DMS79 (cell line): ENCODE data around the gene TMEM8B.
A peak's percentile ranks its signal among the peaks of the same experiment; 100 is the strongest.

Experiments used
- DNase-seq: peaks from one replicate; lab custom pipeline; 2025; lab: John Stamatoyannopoulos, UW

Gene TMEM8B

GRCh38 chr9:35829084-35829763 is at the start of gene TMEM8B:
TMEM8B (plus strand) TSS chr9:35829228; CDS start chr9:35829448, 220 bp downstream.
- peak; percentile 84 for DNase-seq

- DNase-seq = no peak
Observed at GRCh38 chr9:35781066-35781465, 48.0 kb upstream of the TMEM8B start.

GRCh38 chr9:35783418-35783817 is 45.6 kb upstream of the TMEM8B start:
- DNase-seq = no peak

GRCh38 chr9:35789541-35789940 is 39.5 kb upstream of the TMEM8B start:
- DNase-seq = no peak

- DNase-seq = no peak
Observed at GRCh38 chr9:35790025-35790384, 39.0 kb upstream of the TMEM8B start.

- peak; percentile 65 for DNase-seq
Observed at GRCh38 chr9:35790385-35791296, 38.4 kb upstream of the TMEM8B start.

- DNase-seq = no peak
Observed at GRCh38 chr9:35791297-35791921, 37.6 kb upstream of the TMEM8B start, which contains the start of gene NPR2. NPR2 (plus strand) TSS chr9:35791591; CDS start chr9:35792409, 818 bp downstream.

GRCh38 chr9:35792024-35792813 is 36.8 kb upstream of the TMEM8B start:
- DNase-seq = no peak

- no peak for DNase-seq
Observed at GRCh38 chr9:35792826-35793225, 36.2 kb upstream of the TMEM8B start.

- DNase-seq = no peak
Observed at GRCh38 chr9:35793461-35793860, 35.6 kb upstream of the TMEM8B start.

GRCh38 chr9:35795695-35796094 is 33.3 kb upstream of the TMEM8B start:
- no peak for DNase-seq

GRCh38 chr9:35797311-35798109 is 31.5 kb upstream of the TMEM8B start:
- DNase-seq = no peak

- no peak for DNase-seq
Observed at GRCh38 chr9:35798658-35799374, 30.2 kb upstream of the TMEM8B start.

GRCh38 chr9:35800530-35800929 is 28.5 kb upstream of the TMEM8B start:
- no peak for DNase-seq

GRCh38 chr9:35801328-35802128 is 27.5 kb upstream of the TMEM8B start:
- no peak for DNase-seq

- DNase-seq = no peak
Observed at GRCh38 chr9:35806101-35806500, 22.9 kb upstream of the TMEM8B start.

- no peak for DNase-seq
Observed at GRCh38 chr9:35808433-35808832, 20.6 kb upstream of the TMEM8B start.

GRCh38 chr9:35810122-35810521 is 18.9 kb upstream of the TMEM8B start:
- DNase-seq = no peak

GRCh38 chr9:35811381-35812024 is 17.5 kb upstream of the TMEM8B start:
- no peak for DNase-seq
